Prostate gland (tissue), 2 donors: ENCODE data around the gene C4orf50.

ENCODE experiments used
- POLR2AphosphoS5 ChIP-seq: sonication (generic); formaldehyde crosslinking; IDR thresholded peaks from one replicate; pipeline ENCODE4 v1.6.1; 2017; ENCODE audit warnings: antibody characterized with exemption
- TF ChIP-seq, protein P1 (sequence below), 4 experiments: fragments of 200-600 bp in 2 of 4; fragments of 450-650 bp in 2 of 4; sonication (generic) in 2 of 4; IDR thresholded peaks; 1 replicate in 3 of 4; 2 replicates in 1 of 4; pipeline ENCODE4 v1.5.1; 2016 to 2019; ENCODE audit warnings: antibody characterized with exemption in 4 of 4, mild to moderate bottlenecking in 2 of 4, moderate library complexity in 2 of 4

GRCh38 chr4:6052679-6053078 lies 34.4 kb upstream of the C4orf50 start:
- TF ChIP-seq, protein P1, sequence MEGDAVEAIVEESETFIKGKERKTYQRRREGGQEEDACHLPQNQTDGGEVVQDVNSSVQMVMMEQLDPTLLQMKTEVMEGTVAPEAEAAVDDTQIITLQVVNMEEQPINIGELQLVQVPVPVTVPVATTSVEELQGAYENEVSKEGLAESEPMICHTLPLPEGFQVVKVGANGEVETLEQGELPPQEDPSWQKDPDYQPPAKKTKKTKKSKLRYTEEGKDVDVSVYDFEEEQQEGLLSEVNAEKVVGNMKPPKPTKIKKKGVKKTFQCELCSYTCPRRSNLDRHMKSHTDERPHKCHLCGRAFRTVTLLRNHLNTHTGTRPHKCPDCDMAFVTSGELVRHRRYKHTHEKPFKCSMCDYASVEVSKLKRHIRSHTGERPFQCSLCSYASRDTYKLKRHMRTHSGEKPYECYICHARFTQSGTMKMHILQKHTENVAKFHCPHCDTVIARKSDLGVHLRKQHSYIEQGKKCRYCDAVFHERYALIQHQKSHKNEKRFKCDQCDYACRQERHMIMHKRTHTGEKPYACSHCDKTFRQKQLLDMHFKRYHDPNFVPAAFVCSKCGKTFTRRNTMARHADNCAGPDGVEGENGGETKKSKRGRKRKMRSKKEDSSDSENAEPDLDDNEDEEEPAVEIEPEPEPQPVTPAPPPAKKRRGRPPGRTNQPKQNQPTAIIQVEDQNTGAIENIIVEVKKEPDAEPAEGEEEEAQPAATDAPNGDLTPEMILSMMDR (IDR thresholded peaks at IDR 0.05), result no peak
- no peak for TF ChIP-seq POLR2AphosphoS5
